Mesenchymal stem cell (in vitro differentiated cells and primary cell): Measurements from ENCODE around the gene TBC1D16.

Experiments
- DNase-seq: peaks from one replicate; pipeline ENCODE4 v3.0.0-alpha.2; 2013
- H2AFZ ChIP-seq: one replicate; pipeline ENCODE4 v1.6.1; 2013; ENCODE audit warnings: low read depth, mild to moderate bottlenecking, control low read depth, inconsistent platforms, low read length, moderate library complexity
- H2AK5ac ChIP-seq: 2 replicates; pipeline ENCODE4 v1.6.1; 2013; ENCODE audit warnings: low read length, moderate library complexity, mild to moderate bottlenecking, inconsistent platforms; ENCODE audit not compliant: severe bottlenecking
- H2BK120ac ChIP-seq: one replicate; pipeline ENCODE4 v1.6.1; 2013; ENCODE audit warnings: low read depth, mild to moderate bottlenecking, inconsistent platforms, low read length, moderate library complexity
- H2BK12ac ChIP-seq, 2 experiments: one replicate each; pipeline ENCODE4 v1.6.1; 2013; ENCODE audit warnings: inconsistent platforms in 2 of 2, low read length in 2 of 2, mild to moderate bottlenecking in 2 of 2, moderate library complexity in 2 of 2, control low read depth in 1 of 2
- H2BK15ac ChIP-seq: one replicate; pipeline ENCODE4 v1.6.1; 2013; ENCODE audit warnings: mild to moderate bottlenecking, low read depth, inconsistent platforms; ENCODE audit not compliant: poor library complexity, severe bottlenecking
- H2BK5ac ChIP-seq: 2 replicates; pipeline ENCODE4 v1.6.1; 2013; ENCODE audit warnings: low read depth, mild to moderate bottlenecking, low read length, control low read depth, inconsistent platforms; ENCODE audit not compliant: poor library complexity, severe bottlenecking
- H3K14ac ChIP-seq, 2 experiments: one replicate each; pipeline ENCODE4 v1.6.1; 2013; ENCODE audit warnings: inconsistent platforms in 2 of 2, low read length in 2 of 2, control low read depth in 1 of 2, mild to moderate bottlenecking in 1 of 2, moderate library complexity in 1 of 2
- H3K18ac ChIP-seq, 2 experiments: one replicate each; pipeline ENCODE4 v1.6.1; 2013; ENCODE audit warnings: inconsistent platforms in 2 of 2, low read length in 2 of 2, control low read depth in 1 of 2, low read depth in 1 of 2, mild to moderate bottlenecking in 1 of 2
- H3K23ac ChIP-seq, 2 experiments: one replicate each; pipeline ENCODE4 v1.6.1; 2013; ENCODE audit warnings: inconsistent platforms in 2 of 2, low read length in 2 of 2, mild to moderate bottlenecking in 2 of 2, moderate library complexity in 2 of 2, control low read depth in 1 of 2
- H3K27ac ChIP-seq: 2 replicates; pipeline ENCODE4 v1.5.1; 2013; ENCODE audit warnings: mild to moderate bottlenecking, moderate library complexity, low read length, control low read depth, inconsistent platforms; ENCODE audit not compliant: poor library complexity, severe bottlenecking
- H3K27me3 ChIP-seq, 2 experiments: 2 replicates each; pipeline versions ENCODE4 v1.6.1 to v1.7.0; 2013; ENCODE audit warnings: low read length in 2 of 2, mild to moderate bottlenecking in 2 of 2, moderate library complexity in 2 of 2, control low read depth in 1 of 2, inconsistent platforms in 1 of 2; ENCODE audit not compliant: control insufficient read depth in 1 of 2, insufficient read depth in 1 of 2
- H3K36me3 ChIP-seq, 2 experiments: 2 replicates each; pipeline versions ENCODE4 v1.6.1 to v1.7.0; 2013; ENCODE audit warnings: low read length in 2 of 2, control low read depth in 1 of 2, inconsistent platforms in 1 of 2, low read depth in 1 of 2, mild to moderate bottlenecking in 1 of 2; ENCODE audit not compliant: insufficient read depth in 2 of 2, control insufficient read depth in 1 of 2
- H3K4ac ChIP-seq, 2 experiments: one replicate each; pipeline ENCODE4 v1.6.1; 2013; ENCODE audit warnings: inconsistent platforms in 2 of 2, low read length in 2 of 2, mild to moderate bottlenecking in 2 of 2, moderate library complexity in 2 of 2, control low read depth in 1 of 2, low read depth in 1 of 2
- H3K4me1 ChIP-seq: 2 replicates; pipeline ENCODE4 v1.6.1; 2013; ENCODE audit warnings: low read depth, low read length, control low read depth; ENCODE audit not compliant: control insufficient read depth, insufficient read depth
- H3K4me2 ChIP-seq: 2 replicates; pipeline ENCODE4 v1.6.1; 2013; ENCODE audit warnings: low read length, mild to moderate bottlenecking, inconsistent platforms; ENCODE audit not compliant: poor library complexity, severe bottlenecking
- H3K4me3 ChIP-seq, 2 experiments: 2 replicates each; pipeline versions ENCODE4 v1.5.1 to v1.7.0; 2013; ENCODE audit warnings: low read length in 2 of 2, mild to moderate bottlenecking in 2 of 2, control low read depth in 1 of 2, low read depth in 1 of 2; ENCODE audit not compliant: insufficient read depth in 1 of 2
- H3K79me1 ChIP-seq: replicated peaks from 2 replicates; pipeline ENCODE4 v1.6.1; 2013; ENCODE audit warnings: mild to moderate bottlenecking, control low read depth, low read length, inconsistent platforms; ENCODE audit not compliant: poor library complexity, severe bottlenecking
- H3K9ac ChIP-seq: 2 replicates; pipeline ENCODE4 v1.7.0; 2013; ENCODE audit warnings: mild to moderate bottlenecking, low read length, moderate library complexity
- H3K9me3 ChIP-seq: 2 replicates; pipeline ENCODE4 v1.7.0; 2013; ENCODE audit warnings: mild to moderate bottlenecking, low read length; ENCODE audit not compliant: control insufficient read depth
- H4K8ac ChIP-seq: one replicate; pipeline ENCODE4 v1.6.1; 2013; ENCODE audit warnings: inconsistent platforms, mild to moderate bottlenecking, low read length, moderate library complexity
- H4K91ac ChIP-seq: one replicate; pipeline ENCODE4 v1.6.1; 2013; ENCODE audit warnings: mild to moderate bottlenecking, low read length, inconsistent platforms
- WGBS: methylation state at CpG from one replicate; pipeline ENCODE4 v1.1.7; 2013; ENCODE audit warnings: mixed read lengths; 5-methylcytosine and 5-hydroxymethylcytosine counted together

The TBC1D16 gene

DNA sequence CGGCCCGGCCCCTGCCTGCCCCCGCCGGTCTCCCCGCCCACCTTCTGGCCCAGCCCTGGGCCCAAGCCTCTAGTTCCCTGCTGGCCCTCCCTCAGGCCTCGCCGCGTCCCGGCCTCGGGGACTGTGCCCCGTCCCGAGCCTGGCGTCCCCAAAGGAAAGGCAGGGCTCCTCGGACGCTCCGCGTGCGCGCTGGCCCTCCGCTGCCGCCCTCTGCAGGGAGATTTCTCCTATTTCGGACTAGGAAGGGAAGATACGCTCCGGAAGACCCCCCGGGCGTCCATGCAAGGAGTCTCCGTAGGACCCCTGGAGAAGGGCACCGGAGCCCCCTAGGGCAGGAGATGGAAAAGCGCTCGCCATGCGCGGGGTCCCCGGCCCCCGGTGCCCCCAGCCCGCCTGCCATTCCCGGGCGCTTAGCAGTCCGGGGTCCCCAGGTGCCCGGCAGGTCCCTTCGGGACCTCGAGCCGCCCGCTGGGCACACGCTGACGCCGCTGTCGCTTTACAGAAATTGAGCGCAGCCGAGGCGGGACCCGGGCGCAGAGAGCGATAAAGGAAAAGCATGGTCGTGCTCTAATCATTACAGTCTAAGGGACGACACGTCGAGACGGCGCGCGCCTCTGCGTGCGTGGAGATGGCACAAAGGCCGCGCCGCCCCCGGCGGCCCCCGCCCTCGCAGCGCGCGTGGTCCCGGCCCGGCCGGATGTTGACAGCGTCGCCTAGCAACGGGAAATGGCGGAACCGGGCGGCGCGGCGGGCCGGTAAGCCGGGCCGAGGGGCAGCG, 454 bp upstream of the TBC1D16 start, which contains the start of gene CCDC40:
TSS of gene CCDC40 (plus strand) at position 706 of the 778 bp plus-strand sequence. CDS start at position 727, 21 bp downstream.
- no peak within 1 kb of the TSS for H2BK5ac ChIP-seq
- H2BK15ac ChIP-seq: peak within 1 kb of the TSS; percentile 78
- H3K4me2 ChIP-seq: peak within 1 kb of the TSS; percentile 100
- H4K8ac ChIP-seq: peak within 1 kb of the TSS; percentile 82
- no peaks in the 10 kb centered on the region for H3K9me3 ChIP-seq
- peak within 1 kb of the TSS; percentile 30 to 90 for H2BK12ac ChIP-seq
- peak within 1 kb of the TSS in 1 of 2 experiments; percentile 50 for H3K23ac ChIP-seq
- H3K9ac ChIP-seq: peak within 1 kb of the TSS; percentile 98
- peak within 1 kb of the TSS; percentile 42 for H3K27ac ChIP-seq
- H3K14ac ChIP-seq: peak within 1 kb of the TSS; percentile 62 to 98
- H3K4me1 ChIP-seq: peaks cover 6% of the 10 kb centered on the region
- peak within 1 kb of the TSS; percentile 3 to 92 for H3K4ac ChIP-seq
- no peak within 1 kb of the TSS for H2AK5ac ChIP-seq
- no peaks in the 10 kb centered on the region for H3K27me3 ChIP-seq
- H4K91ac ChIP-seq: peak within 1 kb of the TSS; percentile 85
- H3K18ac ChIP-seq: peak within 1 kb of the TSS; percentile 90 to 92
- H3K4me3 ChIP-seq: peak within 1 kb of the TSS; percentile 90 to 95
- peaks cover 5 to 9% of the 10 kb centered on the region in 2 experiments for H3K36me3 ChIP-seq
- peaks cover 15% of the 10 kb centered on the region for H3K79me1 ChIP-seq
- DNase-seq: peak; percentile 87
- peak within 1 kb of the TSS; percentile 96 for H2AFZ ChIP-seq
- peak within 1 kb of the TSS; percentile 94 for H2BK120ac ChIP-seq
- whole genome bisulfite sequencing: 1% methylated on average over 73 of the region's 89 CpGs

DNA sequence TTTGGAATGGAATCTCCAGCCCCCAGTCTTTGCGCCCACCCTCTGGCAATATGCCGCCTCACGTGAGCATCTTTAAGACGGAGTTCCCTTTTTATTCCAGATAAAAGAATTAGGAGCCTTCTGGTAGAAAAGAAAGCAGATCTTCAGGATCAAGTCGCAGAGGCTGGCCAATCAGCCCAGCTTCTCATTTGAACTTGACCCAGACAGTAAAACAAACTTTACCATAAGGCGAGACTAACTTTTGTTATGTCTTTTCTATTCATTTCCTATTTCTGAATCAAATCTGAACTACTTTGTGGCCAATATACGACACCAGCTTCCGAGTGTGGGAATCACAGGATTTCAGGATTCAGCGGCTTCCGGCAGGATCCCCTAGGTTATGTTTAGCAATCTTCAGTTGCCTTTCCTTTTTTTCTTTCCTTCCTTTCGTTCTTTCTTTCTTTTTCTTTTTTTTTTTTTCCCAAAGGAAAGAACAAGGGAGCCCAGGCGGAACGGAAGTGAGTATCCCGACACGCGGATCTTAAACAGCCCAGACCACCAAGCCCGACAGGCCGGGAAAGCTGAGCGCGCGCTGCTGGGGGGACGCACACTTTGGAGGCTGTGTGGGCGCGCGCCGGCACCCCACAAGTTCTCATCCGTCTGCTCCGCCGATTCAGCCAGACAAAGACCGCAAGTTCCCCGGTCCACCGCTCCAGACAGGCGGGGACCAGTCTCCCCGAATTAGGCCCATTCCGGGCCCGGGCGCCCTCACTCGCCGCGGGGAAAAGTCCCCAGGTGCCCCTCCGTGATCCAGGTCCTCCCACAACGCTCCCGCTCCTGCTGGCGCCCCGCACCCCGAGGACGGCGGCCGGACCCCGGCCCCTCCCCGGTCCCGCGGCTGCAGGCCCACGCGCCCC, 633 bp downstream of the TBC1D16 start:
- Histone ChIP-seq H2BK12ac (no peak overlapping the region), H2AK5ac (no peak overlapping the region), H3K18ac (peak overlapping the region in 1 of 2 experiments; percentile 91), H3K79me1 (peaks cover 25% of the 10 kb centered on the region), H3K27ac (peak overlapping the region; percentile 71), H4K91ac (peak overlapping the region; percentile 92), H3K14ac (peak overlapping the region in 1 of 2 experiments; percentile 95), H3K4me2 (peak overlapping the region; percentile 85), H3K4me1 (peaks cover 9% of the 10 kb centered on the region), H2BK15ac (no peak overlapping the region), H4K8ac (peak overlapping the region; percentile 80), H3K4ac (peak overlapping the region in 1 of 2 experiments; percentile 96), H3K9me3 (no peaks in the 10 kb centered on the region), H3K23ac (no peak overlapping the region), H2BK5ac (peak overlapping the region; percentile 83), H3K4me3 (peak overlapping the region; percentile 82 to 95), H3K36me3 (peaks cover 5 to 14% of the 10 kb centered on the region in 2 experiments), H3K9ac (peak overlapping the region; percentile 89), H3K27me3 (no peaks in the 10 kb centered on the region), H2BK120ac (no peak overlapping the region), H2AFZ (peak overlapping the region; percentile 30)
- WGBS: 1% methylated on average over 35 of the region's 55 CpGs
- DNase-seq: peak; percentile 73

DNA sequence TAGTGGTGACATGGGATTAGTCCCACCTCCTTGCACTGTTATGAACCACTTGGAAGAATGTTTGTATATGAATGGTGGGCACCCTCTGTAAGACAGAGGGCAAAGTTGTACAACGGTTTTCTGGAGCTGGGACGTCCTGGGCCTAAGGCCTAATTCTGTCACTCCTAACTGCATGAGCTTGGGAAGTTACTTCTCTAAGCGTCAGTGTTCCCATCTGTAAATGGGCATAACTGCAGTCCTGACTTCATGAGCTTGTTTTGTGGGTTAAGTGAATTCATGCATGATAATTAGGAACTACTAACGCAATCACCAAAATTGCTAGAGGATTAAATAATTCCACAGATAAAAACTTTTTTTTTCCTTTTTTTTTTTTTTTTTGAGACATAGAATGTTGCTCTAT, 1.8 kb downstream of the TBC1D16 start:
- no peak overlapping the region for H3K4ac ChIP-seq
- H2BK15ac ChIP-seq: no peak overlapping the region
- peak overlapping the region; percentile 89 for H3K9ac ChIP-seq
- no peak overlapping the region for H2BK12ac ChIP-seq
- H3K79me1 ChIP-seq: peaks cover 33% of the 10 kb centered on the region
- no peak overlapping the region for H3K14ac ChIP-seq
- no peak overlapping the region for H2AFZ ChIP-seq
- H3K27ac ChIP-seq: no peak overlapping the region
- H3K27me3 ChIP-seq: no peaks in the 10 kb centered on the region
- no peak overlapping the region for H4K91ac ChIP-seq
- no peak overlapping the region for H3K23ac ChIP-seq
- H2BK120ac ChIP-seq: no peak overlapping the region
- H3K18ac ChIP-seq: no peak overlapping the region
- no peak for DNase-seq
- no peak overlapping the region for H3K4me2 ChIP-seq
- H2AK5ac ChIP-seq: no peak overlapping the region
- H3K9me3 ChIP-seq: no peaks in the 10 kb centered on the region
- H2BK5ac ChIP-seq: no peak overlapping the region
- peaks cover 3 to 15% of the 10 kb centered on the region in 2 experiments for H3K36me3 ChIP-seq
- H4K8ac ChIP-seq: no peak overlapping the region
- peaks cover 13% of the 10 kb centered on the region for H3K4me1 ChIP-seq
- H3K4me3 ChIP-seq: peak overlapping the region in 1 of 2 experiments; percentile 82
- 98% methylated on average over 4 of the region's 4 CpGs for WGBS
